ENCODE data around the gene RBM33. TPM values are rescaled to one million over a fixed set of nuclear protein-coding genes. Genes with fewer than 3 reads are reported as not detected.
A peak's percentile ranks its signal among the peaks of the same experiment; 100 is the strongest.

Gene RBM33
- total RNA-seq (2021), result 73.6 and 75.9 TPM in 2 replicates
- Bru-seq, nascent RNA, result percentile 93 among the genes with signal in this experiment
- percentile 88 among the genes with signal in this experiment for BruChase-seq, experiment 1, labeled RNA remaining after a 2-hour chase
- BruChase-seq, experiment 2, labeled RNA remaining after a 6-hour chase, result percentile 80 among the genes with signal in this experiment
- long read RNA-seq, full-length matches to known transcripts, result 6 of 35 reads
- long read RNA-seq, partial matches to known transcripts, result 22 of 35 reads
- long read RNA-seq, other reads (novel, unspliced or antisense), result 7 of 35 reads

- Histone ChIP-seq H3K9me3 (ENCODE audit: low read depth, low read length, poor library complexity, severe bottlenecking) (peaks cover 35% of the 10 kb centered on the region), H3K36me3 (ENCODE audit: insufficient read depth, low read length, poor library complexity, severe bottlenecking) (peaks cover 48% of the 10 kb centered on the region), H3K4me3 (ENCODE audit: low read depth, low read length, poor library complexity, severe bottlenecking) (peak within 1 kb of the TSS; percentile 82), H3K27ac (ENCODE audit: low read depth, low read length, poor library complexity, severe bottlenecking) (peak within 1 kb of the TSS; percentile 97), H3K4me1 (ENCODE audit: insufficient read depth, low read length, poor library complexity, severe bottlenecking) (peaks cover 5% of the 10 kb centered on the region), H3K27me3 (replicated peaks; ENCODE audit: insufficient read depth, low read depth, low read length, poor library complexity) (no peaks in the 10 kb centered on the region)
- no TSS peak for BruUV-seq (replicated peaks)
- CTCF ChIA-PET, result no interaction called here
- POLR2A ChIA-PET (ENCODE audit: low non-redundant PET), result interaction anchor here (0.6 kb wide), 1 partner anchor 269 kb away, joined by 3 read pairs; no protein-coding TSS in a partner anchor
- peak; percentile 90 for DNase-seq (ENCODE audit: low spot score)
- intact Hi-C loops (cut with micrococcal nuclease; ENCODE audit: unreplicated experiment), result no loop called here
- TF ChIP-seq CTCF (conservative IDR thresholded peaks at IDR 0.05; ENCODE audit: low read depth, low read length) (no peak), EZH2 (IDR thresholded peaks at IDR 0.05; ENCODE audit: borderline replicate concordance, low read depth, low read length, poor library complexity, severe bottlenecking) (no peak)
Observed at GRCh38 chr7:155644178-155644970, at the start of gene RBM33. TSS of gene RBM33 (plus strand) at chr7:155644661. CDS start at chr7:155644877, 216 bp downstream.

DNA sequence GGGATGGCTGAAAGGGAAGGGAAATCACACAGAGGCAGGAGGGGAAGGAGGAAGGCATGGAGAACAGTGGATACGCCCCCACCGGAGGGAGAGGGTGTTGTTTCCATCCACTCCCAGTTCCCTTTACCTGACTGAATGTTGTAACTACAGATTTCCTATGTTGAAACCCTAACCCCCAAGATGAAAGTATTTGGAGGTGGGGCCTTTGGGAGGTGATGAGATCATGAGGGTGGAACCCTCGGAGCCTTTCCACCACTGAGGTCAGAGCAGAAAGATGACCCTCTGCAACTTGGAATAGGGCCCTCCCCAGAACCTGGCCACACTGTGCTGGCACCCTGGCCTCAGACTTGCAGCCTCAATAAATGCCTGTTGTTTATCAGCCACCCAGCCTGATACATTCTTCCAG, 49.5 kb upstream of the RBM33 start:
- no TSS peak for BruUV-seq (replicated peaks)
- peaks cover 13% of the 10 kb centered on the region for H3K27me3 ChIP-seq (replicated peaks; ENCODE audit: insufficient read depth, low read depth, low read length, poor library complexity)
- no peaks in the 10 kb centered on the region for H3K4me1 ChIP-seq (ENCODE audit: insufficient read depth, low read length, poor library complexity, severe bottlenecking)
- POLR2A ChIA-PET (ENCODE audit: low non-redundant PET), result no interaction called here
- no peak overlapping the region for H3K27ac ChIP-seq (ENCODE audit: low read depth, low read length, poor library complexity, severe bottlenecking)
- no peak overlapping the region for H3K4me3 ChIP-seq (ENCODE audit: low read depth, low read length, poor library complexity, severe bottlenecking)
- no peaks in the 10 kb centered on the region for H3K36me3 ChIP-seq (ENCODE audit: insufficient read depth, low read length, poor library complexity, severe bottlenecking)
- no peaks in the 10 kb centered on the region for H3K9me3 ChIP-seq (ENCODE audit: low read depth, low read length, poor library complexity, severe bottlenecking)
- no peak for DNase-seq (ENCODE audit: low spot score)
- TF ChIP-seq EZH2 (IDR thresholded peaks at IDR 0.05; ENCODE audit: borderline replicate concordance, low read depth, low read length, poor library complexity, severe bottlenecking) (no peak), CTCF (conservative IDR thresholded peaks at IDR 0.05; ENCODE audit: low read depth, low read length) (no peak)
- intact Hi-C loops (cut with micrococcal nuclease; ENCODE audit: unreplicated experiment), result loop anchor here (10.0 kb wide), 1 partner anchor 670 kb away; no protein-coding TSS in a partner anchor
- CTCF ChIA-PET, result no interaction called here

DNA sequence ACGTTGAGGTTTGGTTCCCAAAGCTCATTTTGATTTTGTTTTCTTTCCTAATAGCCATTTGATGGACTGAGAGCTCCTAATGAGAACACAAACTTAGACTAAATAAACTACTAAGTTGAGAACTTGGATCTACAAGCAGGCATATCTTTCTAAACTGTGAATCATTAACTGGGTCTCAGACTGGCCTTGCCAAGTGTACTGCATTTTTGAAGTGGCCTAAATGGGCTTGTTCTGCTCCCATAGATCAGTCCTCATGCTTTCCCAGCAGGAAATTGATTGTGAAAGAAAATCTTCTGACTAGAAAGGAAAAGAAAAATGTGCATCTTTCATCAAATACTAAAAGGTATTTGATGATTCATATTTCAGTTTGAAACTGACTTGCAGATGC, 46.7 kb upstream of the RBM33 start:
- no peak overlapping the region for H3K27ac ChIP-seq (ENCODE audit: low read depth, low read length, poor library complexity, severe bottlenecking)
- no peak overlapping the region for H3K4me3 ChIP-seq (ENCODE audit: low read depth, low read length, poor library complexity, severe bottlenecking)
- DNase-seq (ENCODE audit: low spot score), result no peak
- ChIA-PET CTCF (no interaction called here), POLR2A (ENCODE audit: low non-redundant PET) (no interaction called here)
- H3K27me3 ChIP-seq (replicated peaks; ENCODE audit: insufficient read depth, low read depth, low read length, poor library complexity), result peaks cover 20% of the 10 kb centered on the region
- intact Hi-C loops (cut with micrococcal nuclease; ENCODE audit: unreplicated experiment), result loop anchor here (1.0 to 10.0 kb wide), 2 partner anchors 141 to 673 kb away; no protein-coding TSS in a partner anchor
- H3K9me3 ChIP-seq (ENCODE audit: low read depth, low read length, poor library complexity, severe bottlenecking), result no peaks in the 10 kb centered on the region
- TF ChIP-seq EZH2 (IDR thresholded peaks at IDR 0.05; ENCODE audit: borderline replicate concordance, low read depth, low read length, poor library complexity, severe bottlenecking) (no peak), CTCF (conservative IDR thresholded peaks at IDR 0.05; ENCODE audit: low read depth, low read length) (no peak)
- no TSS peak for BruUV-seq (replicated peaks)
- H3K36me3 ChIP-seq (ENCODE audit: insufficient read depth, low read length, poor library complexity, severe bottlenecking), result no peaks in the 10 kb centered on the region
- no peaks in the 10 kb centered on the region for H3K4me1 ChIP-seq (ENCODE audit: insufficient read depth, low read length, poor library complexity, severe bottlenecking)
